ENCODE data around the gene BABAM2.
"Not testable (repeated sequence)": the region's sequence is repeated elsewhere in the genome, so short reads cannot be mapped to it uniquely, and the experiment has no call there.

The BABAM2 gene

DNA sequence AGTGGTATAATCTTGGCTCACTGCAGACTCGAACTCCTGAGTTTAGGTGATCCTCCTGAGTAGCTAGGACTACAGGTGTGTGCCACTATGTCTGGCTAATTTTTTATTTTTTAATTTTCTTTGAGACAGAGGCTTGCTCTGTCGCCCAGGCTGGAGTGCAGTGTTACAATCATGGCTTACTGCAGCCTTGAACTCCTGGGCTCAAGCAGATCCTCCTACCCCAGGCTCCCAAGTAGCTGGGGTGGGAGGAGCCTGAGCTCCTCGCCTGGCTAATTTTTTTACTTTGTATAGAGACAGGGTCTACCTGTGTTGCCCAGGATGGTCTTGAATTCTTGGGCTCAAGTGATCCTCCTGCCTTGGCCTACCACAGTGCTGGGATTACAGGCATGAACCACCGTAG lies 62.5 kb downstream of the BABAM2 start:
- no peak for DNase-seq

DNA sequence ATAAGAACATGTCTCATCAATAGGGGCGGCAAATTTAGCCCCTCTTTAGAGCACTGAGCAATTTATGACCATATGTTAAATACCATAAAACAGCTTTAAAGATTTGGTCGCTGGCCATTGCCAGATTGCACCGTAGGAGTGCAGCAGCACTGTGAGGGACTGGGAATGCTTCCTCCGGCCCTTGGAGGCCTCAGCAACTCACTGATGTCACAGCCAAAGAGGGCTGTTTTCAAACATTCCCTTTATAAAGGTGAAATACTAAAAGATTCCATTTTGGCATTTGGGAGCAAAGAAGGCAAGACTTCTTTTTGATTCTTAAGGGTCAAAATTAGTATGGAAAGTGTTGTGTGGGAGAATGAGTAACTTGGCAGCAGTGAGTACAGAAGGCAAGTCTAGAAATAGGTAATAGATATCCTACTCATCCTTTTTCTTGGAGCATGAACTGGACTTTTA lies 63.7 kb downstream of the BABAM2 start:
- no peak for DNase-seq

- no peak for DNase-seq
These were observed 64.3 kb downstream of the BABAM2 start for GRCh38 chr2:27954771-27955383.

DNA sequence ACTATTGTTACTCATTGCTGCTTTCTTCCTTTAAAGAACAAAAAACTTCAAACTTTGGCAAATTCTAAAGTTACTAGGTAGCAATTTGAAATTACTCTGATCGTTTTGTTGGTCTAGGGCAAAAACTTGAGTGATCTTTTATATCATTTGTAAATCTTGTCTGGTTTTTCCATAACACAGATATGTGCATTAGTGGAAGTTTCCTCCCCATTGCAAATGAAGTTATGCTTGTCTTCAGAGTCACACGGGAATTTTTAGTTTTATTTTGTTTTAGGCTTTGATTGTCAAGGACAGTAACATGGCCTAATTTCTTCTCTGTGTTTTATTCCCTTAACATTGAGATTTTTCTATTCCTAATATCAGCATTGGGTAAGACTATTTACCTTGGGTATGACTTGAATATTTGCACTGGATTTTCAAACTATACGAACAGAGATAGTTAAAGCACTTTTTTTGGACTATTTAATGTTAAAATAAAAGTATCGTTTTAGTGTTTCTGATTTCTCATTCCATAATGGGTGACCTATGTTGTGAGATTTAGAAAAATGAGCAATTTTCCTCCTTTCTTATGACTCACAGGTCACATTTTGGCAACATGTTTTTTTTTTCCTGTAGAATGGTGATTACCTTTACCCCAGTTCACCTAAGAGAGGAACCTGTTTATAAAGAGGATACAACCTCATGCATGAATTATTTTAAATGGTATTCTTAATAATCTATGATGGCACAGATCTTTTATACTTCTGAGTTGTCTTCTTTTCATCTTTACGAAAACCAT lies 65.0 kb downstream of the BABAM2 start:
- no peak for DNase-seq

DNA sequence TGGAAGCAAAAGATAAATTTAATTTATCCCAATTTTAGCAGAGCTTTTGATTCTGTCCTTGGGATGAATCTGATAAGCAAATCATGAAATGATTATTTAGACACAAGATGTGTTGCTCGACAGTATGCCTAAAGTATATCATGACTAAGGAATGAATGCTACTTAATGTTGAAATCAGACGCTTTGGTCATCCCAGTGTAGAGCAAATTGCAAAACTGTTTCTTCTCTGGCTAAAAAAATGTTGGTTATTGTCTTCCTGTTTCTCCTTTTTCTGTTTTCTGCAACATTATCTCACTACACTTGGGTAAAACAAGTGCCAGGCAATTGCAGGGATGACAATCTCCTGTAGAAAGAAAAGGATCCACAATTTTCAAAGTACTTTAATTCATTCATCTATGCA lies 66.4 kb downstream of the BABAM2 start:
- DNase-seq: no peak

DNA sequence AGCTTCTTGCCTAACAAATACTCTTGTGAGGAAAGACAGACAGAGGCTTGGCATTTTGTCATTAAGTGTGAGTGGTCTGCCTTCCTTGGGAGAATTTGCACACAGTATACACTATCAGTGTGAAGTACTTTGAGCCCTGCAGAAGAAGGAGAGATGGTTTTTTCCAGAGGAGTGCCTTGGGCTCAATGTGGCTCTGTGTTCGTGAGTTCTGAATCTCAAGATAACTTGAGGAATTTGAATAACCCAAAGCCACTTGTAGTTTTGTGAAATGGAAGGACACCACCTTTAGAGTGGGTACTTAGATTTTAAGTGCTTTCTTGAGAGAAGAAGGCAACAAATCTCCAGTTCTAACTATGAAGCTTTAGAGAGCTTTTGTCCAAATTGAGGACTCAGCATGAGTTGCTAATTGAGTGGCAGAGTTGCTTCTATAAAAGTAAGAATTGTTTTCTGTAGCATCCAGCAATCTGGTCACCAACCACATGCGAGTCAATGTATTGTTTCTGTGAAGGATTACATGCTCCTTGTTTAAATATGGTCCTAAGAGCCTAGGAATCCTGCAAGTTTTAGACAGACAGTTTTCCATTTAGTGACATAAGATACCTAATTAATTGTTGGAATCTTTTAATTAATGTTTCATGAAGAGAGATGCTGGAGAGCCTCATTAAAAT lies 68.3 kb downstream of the BABAM2 start:
- DNase-seq: no peak

DNA sequence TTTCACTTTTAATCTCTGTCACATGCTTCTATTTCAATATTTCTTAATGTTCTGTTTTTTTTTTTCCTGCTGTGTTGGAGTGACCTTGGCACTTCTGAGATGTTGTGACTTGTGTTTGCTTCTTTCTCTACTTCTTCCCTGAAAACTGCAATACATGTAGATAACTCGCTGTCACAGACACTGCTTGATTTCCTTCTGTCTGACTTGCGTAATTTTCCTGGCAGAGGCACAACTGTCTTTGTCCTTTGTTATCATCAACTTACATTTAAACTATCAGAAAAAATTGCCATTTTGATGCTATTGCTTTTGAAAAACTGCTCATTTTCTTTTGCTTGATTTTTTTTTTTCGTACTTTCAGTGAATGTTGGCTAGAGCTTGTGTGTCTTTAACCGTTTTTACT lies 69.0 kb downstream of the BABAM2 start:
- no peak for DNase-seq

GRCh38 chr2:27960237-27960912 lies 69.8 kb downstream of the BABAM2 start:
- no peak for DNase-seq

DNA sequence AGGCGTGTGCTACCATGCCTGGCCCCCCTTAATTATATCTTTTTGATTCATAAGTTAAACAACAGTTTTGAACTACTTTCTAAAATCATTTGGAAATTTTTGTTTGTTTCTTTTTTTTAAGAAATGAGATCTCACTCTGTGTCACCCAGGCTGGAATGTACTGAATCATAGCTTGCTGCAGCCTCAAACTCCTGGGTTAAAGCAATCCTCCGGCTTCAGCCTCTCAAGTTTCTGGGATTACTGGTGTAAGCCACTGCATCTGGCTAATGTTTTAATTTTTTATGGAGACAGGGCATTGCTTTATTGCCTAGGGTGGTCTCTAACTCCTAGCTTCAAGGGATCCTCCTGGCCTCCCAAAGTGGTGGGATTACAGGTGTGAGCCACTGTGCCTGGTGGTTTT lies 71.5 kb downstream of the BABAM2 start:
- DNase-seq: no peak

- no peak for DNase-seq
These were observed 72.9 kb downstream of the BABAM2 start for GRCh38 chr2:27963472-27963871.

GRCh38 chr2:27964067-27964466 lies 73.5 kb downstream of the BABAM2 start:
- DNase-seq: no peak

- no peak for DNase-seq
These were observed 75.3 kb downstream of the BABAM2 start for GRCh38 chr2:27965841-27966240.

DNA sequence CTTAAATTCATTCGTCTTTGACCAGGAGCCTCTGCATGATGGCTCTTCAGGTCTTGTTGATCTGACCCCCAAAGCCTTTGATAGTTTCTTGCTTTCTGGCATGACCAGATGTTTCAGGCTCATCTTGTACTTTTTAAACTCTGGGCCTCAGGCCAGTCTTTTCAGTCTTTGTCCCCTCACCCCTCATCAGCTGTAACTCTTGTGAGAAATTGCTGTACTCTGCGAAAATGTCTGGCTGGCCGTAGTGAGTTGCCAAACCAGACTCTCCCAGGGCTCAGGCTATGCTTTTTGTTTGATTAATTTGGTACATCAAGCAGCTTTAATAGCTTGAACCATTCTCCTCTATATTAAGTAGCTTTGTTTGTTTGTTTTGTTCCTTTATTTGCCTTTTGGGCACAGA lies 75.9 kb downstream of the BABAM2 start:
- DNase-seq: no peak

DNA sequence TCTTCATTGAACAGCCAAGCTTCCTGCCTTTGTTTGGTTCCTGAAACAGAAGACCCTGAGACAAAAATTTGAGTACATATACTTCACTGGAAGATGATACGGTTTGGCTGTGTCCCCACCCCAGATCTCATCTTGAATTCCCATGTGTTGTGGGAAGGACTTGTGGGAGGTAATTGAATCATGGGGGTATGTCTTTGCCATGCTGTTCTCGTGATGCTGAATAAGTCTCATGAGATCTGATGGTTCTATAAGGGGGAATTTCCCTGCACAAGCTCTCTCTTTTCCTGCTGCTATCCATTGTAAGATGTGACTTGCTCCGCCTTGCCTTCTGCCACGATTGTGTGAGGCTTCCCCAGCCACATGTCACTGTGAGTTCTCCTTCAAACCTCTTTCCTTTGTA lies 76.5 kb downstream of the BABAM2 start:
- DNase-seq: no peak

- not testable (repeated sequence) for DNase-seq
These were observed 77.5 kb downstream of the BABAM2 start for GRCh38 chr2:27968045-27968444.

- DNase-seq: not testable (repeated sequence)
These were observed 78.4 kb downstream of the BABAM2 start for GRCh38 chr2:27968957-27969356.

DNA sequence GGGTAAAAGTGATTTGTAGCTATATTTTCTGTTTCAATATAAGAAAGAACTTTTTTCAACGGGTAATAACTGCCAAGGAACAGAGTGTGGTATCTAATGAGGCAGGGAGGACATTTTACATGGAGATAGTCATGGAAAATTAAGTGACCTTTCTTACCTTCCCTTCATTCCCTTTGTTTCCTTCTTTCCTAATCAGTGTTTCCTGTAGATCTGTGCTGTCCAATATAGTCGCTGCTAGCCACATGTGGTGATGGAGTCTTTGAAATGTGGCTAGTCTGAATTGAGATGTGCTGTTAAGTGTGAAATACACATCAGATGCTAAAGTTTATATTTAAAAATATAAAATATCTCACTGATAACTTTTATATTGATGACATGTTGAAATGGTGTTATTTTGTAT lies 81.8 kb downstream of the BABAM2 start:
- DNase-seq: no peak

GRCh38 chr2:27973592-27973991 lies 83.1 kb downstream of the BABAM2 start:
- no peak for DNase-seq

- DNase-seq: no peak
These were observed 85.8 kb downstream of the BABAM2 start for GRCh38 chr2:27976308-27976707.

DNA sequence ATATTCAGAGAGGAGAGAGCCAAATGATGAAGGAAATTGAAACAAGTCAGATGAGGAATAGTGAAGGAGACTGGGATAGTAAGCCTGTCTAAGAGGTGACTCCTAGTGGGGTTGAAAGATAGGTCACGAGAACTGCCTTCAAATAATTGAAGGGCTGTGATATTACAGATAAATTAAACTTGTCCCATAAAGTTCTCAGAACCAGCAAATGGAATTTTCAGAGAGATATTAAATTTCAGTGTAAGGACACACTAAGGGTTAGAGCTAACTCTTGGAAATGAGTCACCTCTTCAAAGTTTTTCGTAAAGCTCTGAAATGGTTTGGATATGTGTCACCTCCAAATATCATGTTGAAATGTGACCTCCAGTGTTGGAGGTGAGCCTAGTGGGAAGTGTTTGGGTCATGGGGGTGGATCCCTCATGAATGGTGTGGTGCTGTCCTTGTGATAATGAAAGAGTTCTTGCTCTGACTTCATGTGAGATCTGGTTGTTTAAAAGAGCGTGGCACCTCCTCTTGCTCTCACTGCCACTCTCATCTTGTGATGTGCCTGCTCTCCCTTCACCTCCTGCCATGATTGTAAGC lies 87.3 kb downstream of the BABAM2 start:
- no peak for DNase-seq

DNA sequence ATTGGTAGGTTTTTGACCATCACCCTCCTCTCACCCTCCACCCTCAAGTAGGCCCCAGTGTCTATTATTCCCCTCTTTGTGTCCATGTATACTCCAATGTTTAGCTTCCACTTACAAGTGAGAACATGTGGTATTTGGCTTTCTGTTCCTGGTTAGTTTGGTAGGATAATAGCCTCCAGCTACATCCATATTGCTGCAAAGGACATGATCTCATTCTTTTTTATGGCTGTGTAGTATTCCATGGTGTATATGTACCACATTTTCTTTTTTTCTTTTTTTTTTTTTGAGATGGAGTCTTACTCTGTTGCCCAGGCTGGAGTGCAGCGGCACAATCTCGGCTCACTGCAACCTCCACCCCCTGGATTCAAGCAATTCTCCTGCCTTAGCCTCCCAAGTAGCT lies 88.2 kb downstream of the BABAM2 start:
- DNase-seq: not testable (repeated sequence)

DNA sequence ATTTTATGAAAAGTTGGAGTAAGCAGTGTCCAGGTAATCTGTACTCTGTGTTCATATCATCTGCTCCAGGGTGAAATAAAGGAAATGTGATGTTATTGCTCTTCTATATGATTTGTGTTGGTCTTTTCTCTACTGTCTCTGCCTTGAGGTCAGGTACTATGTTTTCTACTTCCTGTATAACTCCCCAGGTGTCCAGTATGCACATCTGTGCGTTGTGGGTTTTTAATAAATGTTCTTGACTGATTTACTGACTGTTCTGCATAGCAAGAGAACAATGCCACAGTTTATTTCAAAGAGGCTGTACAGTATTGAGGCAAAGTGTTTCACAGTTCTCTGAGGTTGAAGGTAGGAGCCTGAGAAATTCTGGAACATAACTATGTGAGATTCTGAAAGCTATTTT lies 89.7 kb downstream of the BABAM2 start:
- DNase-seq: no peak

DNA sequence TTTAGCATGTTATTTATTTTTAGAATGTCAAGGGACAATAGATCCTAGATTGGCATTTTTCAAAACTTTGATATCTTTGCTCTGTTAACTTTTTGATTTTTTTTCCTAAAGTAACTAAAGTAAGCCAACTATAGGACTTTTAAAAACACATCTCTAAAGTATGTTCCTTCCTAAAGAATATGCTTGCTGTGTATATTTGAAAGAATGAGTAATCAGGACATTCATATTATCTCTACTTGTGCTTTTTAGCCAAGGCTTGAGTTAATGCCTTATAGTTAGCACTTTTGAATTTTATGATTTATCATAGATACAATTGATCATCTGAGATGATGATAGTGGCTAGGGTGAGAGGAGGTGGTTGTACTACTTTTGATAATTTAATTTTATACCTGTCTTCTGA lies 93.6 kb downstream of the BABAM2 start:
- no peak for DNase-seq

All from activated CD4-positive, CD25-positive, alpha-beta regulatory T cell (primary cell).